Measurements from ENCODE around the gene EBF3. TPM values are rescaled to one million over a fixed set of nuclear protein-coding genes. Genes with fewer than 3 reads are reported as not detected.

Gene EBF3
- total RNA-seq, 1 experiment from 2014 or later = not detected

GRCh38 chr10:129814681-129815646 lies 149.1 kb downstream of the EBF3 start:
- Histone ChIP-seq H3K4me3 (no peak overlapping the region), H3K36me3 (ENCODE audit: low read depth) (no peaks in the 10 kb centered on the region), H3K27ac (no peak overlapping the region), H3K27me3 (ENCODE audit: insufficient read depth, low read depth) (peaks cover 51% of the 10 kb centered on the region), H4K20me1 (ENCODE audit: insufficient read depth) (no peaks in the 10 kb centered on the region), H3K9me3 (ENCODE audit: insufficient read depth, low read depth) (no peaks in the 10 kb centered on the region), H3K9me2 (ENCODE audit: insufficient read depth) (no peaks in the 10 kb centered on the region), H3K79me2 (ENCODE audit: low read depth) (no peaks in the 10 kb centered on the region), H2AFZ (no peak overlapping the region), H3K4me2 (no peak overlapping the region), H3F3A (ENCODE audit: insufficient read depth, low read depth) (no peaks in the 10 kb centered on the region), H3K4me1 (replicated peaks; ENCODE audit: insufficient read depth) (no peaks in the 10 kb centered on the region)
- TF ChIP-seq EZH2 (IDR thresholded peaks at IDR 0.05; ENCODE audit: low read depth) (no peak), CTCF (conservative IDR thresholded peaks at IDR 0.05) (no peak)
- ChIA-PET CTCF (no interaction called here), POLR2A (ENCODE audit: unreplicated experiment) (no interaction called here)
- BruUV-seq (replicated peaks) = no TSS peak
- intact Hi-C loops (cut with micrococcal nuclease; ENCODE audit: unreplicated experiment) = no loop called here
- DNase-seq = no peak

GRCh38 chr10:129812398-129812797 lies 151.7 kb downstream of the EBF3 start:
- Histone ChIP-seq H3K4me1 (replicated peaks; ENCODE audit: insufficient read depth) (no peaks in the 10 kb centered on the region), H3K27me3 (ENCODE audit: insufficient read depth, low read depth) (peaks cover 68% of the 10 kb centered on the region), H3K9me3 (ENCODE audit: insufficient read depth, low read depth) (no peaks in the 10 kb centered on the region), H2AFZ (no peak overlapping the region), H3K27ac (no peak overlapping the region), H4K20me1 (ENCODE audit: insufficient read depth) (no peaks in the 10 kb centered on the region), H3K4me3 (no peak overlapping the region), H3K4me2 (no peak overlapping the region), H3F3A (ENCODE audit: insufficient read depth, low read depth) (no peaks in the 10 kb centered on the region), H3K79me2 (ENCODE audit: low read depth) (no peaks in the 10 kb centered on the region), H3K9me2 (ENCODE audit: insufficient read depth) (no peaks in the 10 kb centered on the region), H3K36me3 (ENCODE audit: low read depth) (no peaks in the 10 kb centered on the region)
- ChIA-PET POLR2A (ENCODE audit: unreplicated experiment) (no interaction called here), CTCF (no interaction called here)
- intact Hi-C loops (cut with micrococcal nuclease; ENCODE audit: unreplicated experiment) = no loop called here
- TF ChIP-seq CTCF (conservative IDR thresholded peaks at IDR 0.05) (no peak), EZH2 (IDR thresholded peaks at IDR 0.05; ENCODE audit: low read depth) (no peak)
- DNase-seq = no peak
- BruUV-seq (replicated peaks) = no TSS peak

- Histone ChIP-seq H3K9me2 (ENCODE audit: insufficient read depth) (no peaks in the 10 kb centered on the region), H3K4me1 (replicated peaks; ENCODE audit: insufficient read depth) (no peaks in the 10 kb centered on the region), H3K4me3 (no peak overlapping the region), H3K9me3 (ENCODE audit: insufficient read depth, low read depth) (no peaks in the 10 kb centered on the region), H3K27ac (no peak overlapping the region), H2AFZ (no peak overlapping the region), H3K27me3 (ENCODE audit: insufficient read depth, low read depth) (peaks cover 71% of the 10 kb centered on the region), H3K36me3 (ENCODE audit: low read depth) (no peaks in the 10 kb centered on the region), H3K4me2 (no peak overlapping the region), H3F3A (ENCODE audit: insufficient read depth, low read depth) (no peaks in the 10 kb centered on the region), H3K79me2 (ENCODE audit: low read depth) (no peaks in the 10 kb centered on the region), H4K20me1 (ENCODE audit: insufficient read depth) (no peaks in the 10 kb centered on the region)
- ChIA-PET CTCF (no interaction called here), POLR2A (ENCODE audit: unreplicated experiment) (no interaction called here)
- BruUV-seq (replicated peaks) = no TSS peak
- DNase-seq = no peak
- intact Hi-C loops (cut with micrococcal nuclease; ENCODE audit: unreplicated experiment) = no loop called here
- TF ChIP-seq CTCF (conservative IDR thresholded peaks at IDR 0.05) (no peak), EZH2 (IDR thresholded peaks at IDR 0.05; ENCODE audit: low read depth) (no peak)
These were observed 152.9 kb downstream of the EBF3 start for GRCh38 chr10:129811208-129811607.

Data from PC-9 (cell line).